LNCAP (cell line): ENCODE results near the gene VAMP8.

Experiments
- TF ChIP-seq, protein P1 (sequence below): fragments of 450-650 bp; IDR thresholded peaks from 2 replicates; pipeline ENCODE4 v1.5.1; 2017; ENCODE audit warnings: mild to moderate bottlenecking

Gene VAMP8

DNA sequence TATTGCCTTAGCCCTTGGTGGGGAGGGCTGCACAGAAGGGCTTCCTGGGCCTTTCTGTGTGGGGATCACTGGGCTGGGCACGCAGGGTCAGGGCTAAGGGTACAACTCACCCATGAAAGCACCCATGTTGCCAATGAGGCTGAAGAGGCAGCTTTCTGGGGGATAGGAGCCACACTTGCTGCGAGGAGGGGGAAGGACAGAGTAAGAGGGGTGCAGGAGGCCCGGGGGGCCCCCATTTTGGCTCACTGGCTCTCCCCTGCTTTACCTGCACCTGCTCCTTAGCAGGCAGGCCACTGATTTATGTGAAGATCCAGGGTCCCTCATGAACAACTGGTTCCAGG, 22.8 kb downstream of the VAMP8 start:
- TF ChIP-seq, protein P1, sequence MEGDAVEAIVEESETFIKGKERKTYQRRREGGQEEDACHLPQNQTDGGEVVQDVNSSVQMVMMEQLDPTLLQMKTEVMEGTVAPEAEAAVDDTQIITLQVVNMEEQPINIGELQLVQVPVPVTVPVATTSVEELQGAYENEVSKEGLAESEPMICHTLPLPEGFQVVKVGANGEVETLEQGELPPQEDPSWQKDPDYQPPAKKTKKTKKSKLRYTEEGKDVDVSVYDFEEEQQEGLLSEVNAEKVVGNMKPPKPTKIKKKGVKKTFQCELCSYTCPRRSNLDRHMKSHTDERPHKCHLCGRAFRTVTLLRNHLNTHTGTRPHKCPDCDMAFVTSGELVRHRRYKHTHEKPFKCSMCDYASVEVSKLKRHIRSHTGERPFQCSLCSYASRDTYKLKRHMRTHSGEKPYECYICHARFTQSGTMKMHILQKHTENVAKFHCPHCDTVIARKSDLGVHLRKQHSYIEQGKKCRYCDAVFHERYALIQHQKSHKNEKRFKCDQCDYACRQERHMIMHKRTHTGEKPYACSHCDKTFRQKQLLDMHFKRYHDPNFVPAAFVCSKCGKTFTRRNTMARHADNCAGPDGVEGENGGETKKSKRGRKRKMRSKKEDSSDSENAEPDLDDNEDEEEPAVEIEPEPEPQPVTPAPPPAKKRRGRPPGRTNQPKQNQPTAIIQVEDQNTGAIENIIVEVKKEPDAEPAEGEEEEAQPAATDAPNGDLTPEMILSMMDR = no peak

GRCh38 chr2:85600951-85601770, 23.8 kb downstream of the VAMP8 start:
- TF ChIP-seq, protein P1 = no peak

DNA sequence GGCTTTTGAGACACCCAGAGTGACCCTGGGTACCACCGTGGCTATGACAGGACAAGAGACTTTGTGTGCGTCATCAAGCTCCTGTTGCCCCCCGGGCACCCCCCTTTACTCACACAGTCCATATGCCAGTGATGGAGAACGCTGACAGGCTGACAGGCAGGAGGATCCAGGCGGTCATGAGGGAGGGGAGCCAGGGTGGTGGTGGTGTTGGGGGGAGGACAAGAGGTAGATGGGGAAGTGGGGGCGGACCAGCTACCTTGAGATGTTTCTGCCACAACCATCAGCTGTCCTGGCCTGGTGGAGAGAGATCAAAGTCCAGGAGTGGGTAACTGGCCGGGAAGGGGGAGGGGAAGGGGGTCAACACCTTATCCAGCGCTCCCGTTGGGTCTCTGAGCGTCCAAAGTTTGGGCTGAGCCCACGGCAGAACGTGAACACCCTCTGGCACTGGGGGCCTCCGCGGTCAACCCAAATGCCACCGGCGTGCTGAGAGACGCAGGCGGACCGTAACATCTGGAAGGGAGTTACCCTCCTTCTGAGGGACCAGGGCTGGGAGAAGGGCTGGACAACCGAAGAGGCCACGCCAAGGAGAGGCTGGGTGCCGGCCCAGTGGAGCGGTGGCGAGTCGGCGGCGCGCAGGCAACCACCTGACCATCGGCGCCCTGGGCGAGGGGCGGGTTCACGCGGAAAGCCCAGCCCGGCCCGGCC, 24.5 kb downstream of the VAMP8 start:
- TF ChIP-seq, protein P1 = no peak

DNA sequence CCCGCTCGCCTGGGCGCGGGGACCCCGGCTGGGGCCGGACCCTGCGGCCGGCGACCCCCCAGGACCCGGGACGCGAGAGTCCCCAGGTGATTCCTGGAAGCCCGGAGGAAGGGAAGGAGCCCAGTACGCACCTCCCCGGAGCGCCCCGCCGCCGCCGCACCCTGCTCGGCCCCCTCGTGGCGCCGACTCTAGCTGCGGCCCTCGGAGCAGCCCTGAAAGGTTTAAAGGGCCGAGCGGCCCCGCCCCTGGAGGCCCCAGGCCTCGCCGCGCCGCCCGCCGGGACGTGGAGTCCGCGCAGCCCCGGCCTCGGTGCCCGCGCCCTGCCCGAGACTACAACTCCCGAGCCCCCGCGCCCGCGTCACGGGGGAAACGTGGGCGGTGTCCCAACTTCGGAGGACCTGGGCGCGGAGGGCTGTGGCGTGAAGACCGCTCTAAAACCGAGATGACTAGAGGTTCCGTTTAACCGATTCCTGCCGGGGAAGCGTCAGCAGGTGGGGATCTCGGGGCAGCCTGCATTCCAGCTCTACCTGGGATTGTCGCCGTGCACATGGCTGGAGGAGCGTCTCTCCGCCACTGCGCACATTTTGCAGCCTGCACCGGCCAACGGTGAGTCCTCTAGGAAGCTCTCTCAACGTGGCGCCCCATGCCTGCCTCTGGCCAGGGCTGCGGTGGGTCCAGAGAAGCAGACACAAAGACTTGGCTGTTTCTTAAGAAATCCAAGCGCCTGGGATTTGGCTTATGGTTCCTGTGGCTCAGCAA, 25.3 kb downstream of the VAMP8 start, which contains the start of gene TMEM150A:
TSS of gene TMEM150A (minus strand) at position 223 of the 759 bp plus-strand sequence. CDS start 750 bp downstream, outside the sequence.
- TF ChIP-seq, protein P1 = no peak

DNA sequence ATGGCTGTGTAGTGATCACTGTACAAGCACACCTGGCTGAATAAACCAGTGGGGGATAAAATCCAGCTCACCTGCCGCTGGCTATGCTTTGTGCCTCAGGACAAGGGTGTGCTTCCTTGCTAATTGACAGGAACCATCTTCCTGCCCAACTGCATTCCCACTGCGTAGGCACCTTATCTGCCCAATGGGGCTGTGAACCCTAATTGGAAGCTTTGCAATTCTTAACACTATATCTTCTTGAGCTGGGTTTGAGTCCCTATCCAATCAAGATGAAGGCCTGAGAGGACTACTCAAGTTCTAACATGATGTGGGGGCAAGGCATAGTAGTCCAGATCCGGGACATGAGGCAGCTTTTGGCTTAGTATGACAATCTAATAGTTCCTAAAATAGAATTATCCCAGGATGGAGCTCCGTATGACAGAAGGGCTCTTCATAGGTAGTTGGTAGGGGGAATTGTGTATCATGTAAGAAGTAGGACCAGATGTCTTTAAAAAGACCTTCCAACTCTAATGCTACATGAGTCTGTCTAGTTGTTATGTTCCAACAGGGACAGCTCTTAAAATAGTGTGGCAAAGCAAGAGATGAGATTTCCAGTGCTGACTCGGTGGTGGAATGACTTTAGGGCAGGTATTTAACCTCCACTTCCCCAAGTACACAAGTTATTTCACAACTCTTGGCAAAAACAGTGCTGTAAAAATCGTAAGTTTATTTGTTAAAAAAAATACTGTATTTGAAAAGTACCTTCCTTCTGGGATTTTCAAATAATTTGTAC, 27.4 kb downstream of the VAMP8 start:
- TF ChIP-seq, protein P1 = no peak

DNA sequence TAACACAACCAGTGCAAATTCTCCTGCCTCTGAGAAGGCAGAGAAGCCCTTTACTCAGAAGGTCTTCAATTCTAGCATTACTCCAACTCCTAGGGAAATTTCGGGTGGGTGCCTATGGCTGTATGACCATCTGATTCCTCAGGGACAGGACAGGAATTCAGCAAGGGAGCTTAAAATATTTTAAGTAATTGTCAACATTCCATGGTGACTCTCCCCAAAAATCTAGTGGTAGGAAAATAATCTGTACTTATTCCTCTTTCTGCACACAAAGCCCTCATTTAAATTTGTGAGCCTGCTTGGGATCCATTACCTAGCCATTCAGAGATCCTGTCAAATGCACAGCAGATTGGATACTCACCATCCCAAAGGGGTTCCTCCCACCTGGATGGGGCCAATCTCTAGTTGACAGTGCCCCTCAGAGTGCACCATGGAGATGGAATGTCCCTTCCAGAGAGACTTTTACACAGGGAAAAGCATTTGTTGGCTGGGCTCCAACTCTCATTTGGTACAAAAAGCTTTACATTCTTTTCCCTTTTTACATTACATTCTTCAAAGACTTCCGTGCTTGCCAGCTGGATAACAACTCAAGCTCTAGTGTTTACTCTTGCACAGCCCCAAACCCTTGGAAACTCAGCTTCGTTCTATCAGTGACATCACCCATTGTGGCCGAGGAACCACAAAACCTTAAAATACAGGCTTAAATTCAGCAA, 28.2 kb downstream of the VAMP8 start:
- TF ChIP-seq, protein P1 = no peak
